IgD-negative memory B cell (primary cell): ENCODE measurements around the gene LEKR1. TPM values are rescaled to one million over a fixed set of nuclear protein-coding genes. Genes with fewer than 3 reads are reported as not detected.

Source experiments
- H3K27ac Mint-ChIP-seq, 3 donors: one replicate each; pipeline ENCODE4 v1.8.0; 2020 to 2022; ENCODE audit warnings: mild to moderate bottlenecking in 3 of 3, mixed read lengths in 3 of 3, moderate library complexity in 1 of 3
- H3K27me3 Mint-ChIP-seq: one replicate; pipeline ENCODE4 v1.8.0; 2021; ENCODE audit warnings: mixed read lengths
- H3K36me3 Mint-ChIP-seq: one replicate; pipeline ENCODE4 v1.8.0; 2020; ENCODE audit warnings: mild to moderate bottlenecking, mixed read lengths
- H3K4me1 Mint-ChIP-seq, 3 donors: one replicate each; pipeline ENCODE4 v1.8.0; 2020 to 2022; ENCODE audit warnings: mixed read lengths in 3 of 3, mild to moderate bottlenecking in 1 of 3
- H3K4me3 Mint-ChIP-seq, 4 donors: one replicate each; pipeline ENCODE4 v1.8.0; 2020 to 2022; ENCODE audit warnings: mild to moderate bottlenecking in 4 of 4, mixed read lengths in 4 of 4, moderate library complexity in 3 of 4
- H3K9me3 Mint-ChIP-seq, 3 donors: one replicate each; pipeline ENCODE4 v1.8.0; 2020 to 2021; ENCODE audit warnings: mixed read lengths in 3 of 3, mild to moderate bottlenecking in 1 of 3
- polyA plus RNA-seq: library from polyadenylated mRNA; unstranded; fragments of 300-500 nt; fragmentation: Illumina TruSeq; gene quantifications from one replicate; pipeline ENCODE4 v1.2.3, GENCODE V29; 2021

LEKR1 gene
- polyA plus RNA-seq, 1 donor from 2014 or later, result 0.93 TPM

DNA sequence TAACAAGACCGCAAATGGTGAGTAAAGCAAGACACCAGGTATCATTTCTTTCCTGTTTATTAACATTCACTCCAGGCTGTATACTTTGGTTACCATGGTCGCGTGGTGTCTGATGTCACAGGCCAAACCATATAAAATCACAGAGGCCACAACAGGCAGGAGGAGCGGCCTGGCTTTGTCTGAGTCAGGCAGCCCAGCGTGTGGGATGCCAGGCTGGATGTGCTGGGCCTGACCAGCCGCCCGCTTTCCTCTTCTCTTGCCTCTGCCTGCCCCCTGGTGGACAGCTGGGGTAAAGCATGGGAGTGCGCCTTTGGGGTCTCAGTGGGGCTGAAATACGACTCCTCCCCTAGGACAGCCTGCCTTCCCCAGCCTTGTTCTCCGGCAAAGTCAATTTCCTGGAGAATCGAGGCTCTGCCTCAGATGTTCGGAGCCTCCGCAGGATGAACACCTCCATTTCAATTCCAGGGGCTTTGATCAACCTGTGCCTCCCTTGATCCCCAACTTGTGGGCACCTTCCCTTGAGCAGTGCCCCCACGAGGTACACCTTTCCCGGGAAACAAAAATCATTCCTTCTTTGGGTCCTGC is 255.6 kb downstream of the LEKR1 start:
- Mint-ChIP-seq H3K27me3 (peaks cover 3% of the 10 kb centered on the region), H3K36me3 (no peaks in the 10 kb centered on the region), H3K4me3 (peak overlapping the region in 2 of 4 donors; percentile 40 to 53), H3K9me3 (no peaks in the 10 kb centered on the region), H3K4me1 (peaks cover 3 to 10% (median 9%) of the 10 kb centered on the region in 3 donors), H3K27ac (peak overlapping the region; percentile 39 to 48 (median 41))

DNA sequence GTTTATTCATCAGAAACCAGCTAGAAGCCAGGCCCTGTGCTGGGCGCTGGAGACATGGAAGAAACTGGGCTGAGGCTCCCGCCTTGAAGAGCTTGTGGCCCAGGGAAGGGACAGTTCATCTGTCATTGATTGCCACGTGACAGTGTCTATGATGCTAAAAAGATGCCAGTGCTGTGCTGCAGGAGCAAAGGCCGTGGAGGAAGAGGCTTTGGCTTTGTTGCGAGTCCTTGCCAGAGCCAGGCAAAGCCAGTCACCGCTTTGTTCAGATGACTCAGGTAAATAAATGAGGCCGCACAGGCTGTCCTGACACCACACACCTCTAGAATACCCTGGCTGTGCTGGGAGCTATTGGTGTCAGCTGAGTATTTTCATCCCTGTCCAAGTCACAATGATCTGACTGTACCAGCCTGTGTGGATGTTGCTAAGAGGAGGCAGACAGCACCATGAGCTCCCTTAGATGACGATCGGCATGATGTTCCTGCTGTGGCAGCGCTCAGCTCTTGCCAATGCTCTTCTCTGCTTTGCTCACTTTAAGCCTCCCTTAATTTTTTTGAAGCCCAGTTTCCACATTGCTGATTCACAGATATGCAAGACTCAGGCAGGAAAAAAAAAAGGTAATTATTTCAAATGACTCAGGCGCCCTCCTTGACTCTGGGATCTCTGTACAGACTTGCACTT is 256.3 kb downstream of the LEKR1 start:
- H3K27ac Mint-ChIP-seq, result peak overlapping the region in 1 of 3 donors; percentile 39
- H3K36me3 Mint-ChIP-seq, result no peaks in the 10 kb centered on the region
- H3K27me3 Mint-ChIP-seq, result peaks cover 4% of the 10 kb centered on the region
- H3K4me1 Mint-ChIP-seq, result peaks cover 3 to 10% (median 9%) of the 10 kb centered on the region in 3 donors
- peak overlapping the region in 1 of 4 donors; percentile 59 for H3K4me3 Mint-ChIP-seq
- no peaks in the 10 kb centered on the region for H3K9me3 Mint-ChIP-seq

DNA sequence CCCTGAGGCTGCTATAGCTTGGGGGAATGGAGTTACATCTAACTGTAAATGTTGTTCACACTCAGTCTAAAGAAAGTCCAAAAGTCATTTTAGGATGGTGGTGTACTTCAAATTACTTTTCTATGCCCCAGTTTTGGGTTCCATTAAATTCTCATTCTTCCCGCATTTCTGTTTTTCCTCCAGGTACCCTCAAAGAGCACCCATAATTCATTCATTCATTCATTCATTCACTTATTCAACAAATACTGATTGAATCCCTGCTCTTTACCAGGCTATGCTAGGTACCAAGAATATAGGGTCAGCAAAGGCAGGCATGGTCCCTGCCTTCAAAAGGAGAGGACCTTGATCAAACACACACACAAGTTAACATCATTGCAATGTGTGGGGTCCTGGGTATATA is 257.7 kb downstream of the LEKR1 start:
- no peak overlapping the region for H3K4me3 Mint-ChIP-seq
- peaks cover 4 to 13% (median 9%) of the 10 kb centered on the region in 3 donors for H3K4me1 Mint-ChIP-seq
- H3K27me3 Mint-ChIP-seq, result peaks cover 4% of the 10 kb centered on the region
- H3K36me3 Mint-ChIP-seq, result no peaks in the 10 kb centered on the region
- no peaks in the 10 kb centered on the region for H3K9me3 Mint-ChIP-seq
- no peak overlapping the region for H3K27ac Mint-ChIP-seq

DNA sequence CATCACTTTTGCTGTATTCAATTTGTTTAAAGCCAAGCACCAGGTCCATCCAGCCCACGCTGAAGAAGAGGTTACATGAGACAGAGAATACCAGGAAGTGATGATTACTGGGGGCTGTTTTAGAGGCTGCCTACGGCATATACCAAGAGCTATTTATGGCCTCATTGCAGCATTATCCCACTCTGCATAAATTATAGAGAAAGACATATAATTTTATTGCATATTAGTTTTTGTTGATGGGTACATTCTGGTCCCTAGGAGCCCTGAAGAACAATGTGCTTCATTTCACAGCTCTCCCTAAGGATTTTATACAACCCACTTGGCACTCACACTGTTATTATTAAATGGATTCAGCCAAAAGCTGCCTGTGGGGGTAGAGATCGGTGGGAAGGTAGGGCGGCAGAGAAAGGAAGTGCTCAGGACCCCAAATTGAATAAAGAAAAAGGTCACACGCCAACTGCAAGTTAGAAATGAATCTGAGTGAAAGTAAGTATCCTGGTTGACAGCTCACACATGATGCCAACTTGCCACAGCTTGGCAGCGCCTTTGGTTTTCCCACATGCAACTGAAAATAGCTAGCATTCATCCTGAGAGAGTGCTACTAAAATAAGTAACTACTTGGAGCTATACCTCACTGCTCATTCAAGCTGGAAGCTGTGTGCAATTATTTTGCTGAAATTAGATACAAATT is 260.1 kb downstream of the LEKR1 start:
- Mint-ChIP-seq H3K36me3 (peaks cover 3% of the 10 kb centered on the region), H3K9me3 (no peaks in the 10 kb centered on the region), H3K27ac (peak overlapping the region in 1 of 3 donors; percentile 27), H3K27me3 (peaks cover 4% of the 10 kb centered on the region), H3K4me3 (peak overlapping the region in 1 of 4 donors; percentile 87), H3K4me1 (peaks cover 21 to 26% (median 23%) of the 10 kb centered on the region in 3 donors)

DNA sequence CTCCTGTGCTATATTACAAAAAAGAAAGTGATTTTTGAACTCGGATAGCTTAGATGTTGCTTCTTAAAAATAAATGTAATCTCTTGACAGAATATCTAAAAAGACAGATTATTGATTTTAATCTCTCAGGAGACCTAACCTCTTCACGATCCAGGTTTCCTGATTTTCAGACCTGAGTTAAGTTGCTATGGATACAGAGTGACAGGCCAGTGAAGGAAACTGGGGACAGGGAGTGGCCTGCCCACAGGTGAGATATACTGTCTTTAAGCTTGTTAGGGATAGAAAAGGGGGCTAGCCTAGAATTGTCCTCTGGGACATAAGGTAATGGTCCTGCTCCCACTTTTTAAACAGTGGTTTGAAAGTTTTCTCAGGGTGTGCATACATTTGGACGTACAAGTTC is 260.6 kb downstream of the LEKR1 start:
- Mint-ChIP-seq H3K27me3 (peaks cover 4% of the 10 kb centered on the region), H3K36me3 (peaks cover 3% of the 10 kb centered on the region), H3K27ac (peak overlapping the region in 1 of 3 donors; percentile 27), H3K9me3 (no peaks in the 10 kb centered on the region), H3K4me1 (peaks cover 17 to 21% (median 21%) of the 10 kb centered on the region in 3 donors), H3K4me3 (peak overlapping the region in 2 of 4 donors; percentile 52 to 87)

DNA sequence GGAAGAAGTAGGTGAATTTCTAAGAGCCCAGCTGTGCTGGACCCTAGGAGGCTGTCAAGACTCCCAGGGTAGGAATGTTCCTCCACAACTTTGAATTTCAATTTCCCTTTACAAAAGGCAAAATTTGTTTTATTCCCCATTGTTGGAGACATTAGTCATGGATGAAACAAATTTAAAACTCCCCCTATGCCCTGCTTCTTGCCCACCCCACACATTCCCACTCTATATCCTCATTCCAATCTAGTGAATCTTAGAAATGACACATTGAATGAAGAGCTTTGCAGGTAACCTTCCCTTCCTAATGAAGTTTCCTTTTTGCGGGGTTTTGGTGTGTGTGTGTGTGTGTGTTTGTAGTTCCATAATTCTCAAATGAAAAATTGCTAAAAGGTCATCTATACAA is 261.2 kb downstream of the LEKR1 start:
- peaks cover 3% of the 10 kb centered on the region for H3K36me3 Mint-ChIP-seq
- peak overlapping the region in 2 of 4 donors; percentile 44 to 87 for H3K4me3 Mint-ChIP-seq
- H3K4me1 Mint-ChIP-seq, result peaks cover 14 to 21% (median 18%) of the 10 kb centered on the region in 3 donors

DNA sequence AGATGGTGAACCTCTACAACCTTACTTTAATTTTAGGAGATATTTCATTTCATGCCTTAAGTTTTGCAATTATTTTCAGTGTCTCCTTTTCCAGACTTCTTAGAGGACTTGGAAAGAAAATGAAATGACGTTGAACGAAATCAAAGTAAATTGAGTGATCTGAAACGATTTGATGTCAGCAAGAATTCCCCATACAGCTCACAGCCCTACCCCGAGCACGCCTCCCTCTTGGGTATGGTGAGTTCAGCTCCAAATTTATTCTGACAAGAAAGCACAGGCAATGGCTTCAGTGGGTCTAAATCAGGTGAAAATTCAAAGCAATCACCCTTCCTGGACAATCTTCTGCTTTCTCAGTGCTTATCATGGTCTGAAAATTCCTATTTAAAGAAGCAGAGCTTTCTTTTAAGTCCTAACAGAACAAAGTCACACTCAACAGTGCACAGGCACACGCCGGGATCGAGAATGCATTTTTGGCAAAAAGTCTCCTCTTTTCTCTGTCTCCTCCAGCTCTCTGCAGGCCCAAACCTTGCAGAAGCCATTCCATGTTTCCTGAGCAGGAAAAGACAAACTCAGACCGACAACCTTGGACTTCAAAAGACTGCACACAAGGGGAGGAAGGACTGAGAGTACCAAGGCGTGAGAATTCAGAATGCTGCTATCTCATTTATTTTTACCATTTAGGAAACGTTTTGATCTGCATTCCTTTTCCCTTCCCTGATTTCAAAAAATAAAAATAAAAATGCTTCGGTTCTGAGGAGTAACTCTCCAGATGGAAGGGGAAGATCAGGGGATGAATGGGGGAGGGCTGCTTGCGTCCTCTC is 261.8 kb downstream of the LEKR1 start:
- Mint-ChIP-seq H3K4me1 (peaks cover 14 to 21% (median 18%) of the 10 kb centered on the region in 3 donors), H3K36me3 (peaks cover 3% of the 10 kb centered on the region), H3K27ac (peak overlapping the region; percentile 20 to 100 (median 95)), H3K9me3 (no peaks in the 10 kb centered on the region), H3K4me3 (peak overlapping the region; percentile 87 to 96 (median 92)), H3K27me3 (peaks cover 4% of the 10 kb centered on the region)

More for the DNA sequence above, 261.2 kb downstream of the LEKR1 start:
- Mint-ChIP-seq H3K27me3 (peaks cover 4% of the 10 kb centered on the region), H3K9me3 (no peaks in the 10 kb centered on the region), H3K27ac (peak overlapping the region in 1 of 3 donors; percentile 95)

DNA sequence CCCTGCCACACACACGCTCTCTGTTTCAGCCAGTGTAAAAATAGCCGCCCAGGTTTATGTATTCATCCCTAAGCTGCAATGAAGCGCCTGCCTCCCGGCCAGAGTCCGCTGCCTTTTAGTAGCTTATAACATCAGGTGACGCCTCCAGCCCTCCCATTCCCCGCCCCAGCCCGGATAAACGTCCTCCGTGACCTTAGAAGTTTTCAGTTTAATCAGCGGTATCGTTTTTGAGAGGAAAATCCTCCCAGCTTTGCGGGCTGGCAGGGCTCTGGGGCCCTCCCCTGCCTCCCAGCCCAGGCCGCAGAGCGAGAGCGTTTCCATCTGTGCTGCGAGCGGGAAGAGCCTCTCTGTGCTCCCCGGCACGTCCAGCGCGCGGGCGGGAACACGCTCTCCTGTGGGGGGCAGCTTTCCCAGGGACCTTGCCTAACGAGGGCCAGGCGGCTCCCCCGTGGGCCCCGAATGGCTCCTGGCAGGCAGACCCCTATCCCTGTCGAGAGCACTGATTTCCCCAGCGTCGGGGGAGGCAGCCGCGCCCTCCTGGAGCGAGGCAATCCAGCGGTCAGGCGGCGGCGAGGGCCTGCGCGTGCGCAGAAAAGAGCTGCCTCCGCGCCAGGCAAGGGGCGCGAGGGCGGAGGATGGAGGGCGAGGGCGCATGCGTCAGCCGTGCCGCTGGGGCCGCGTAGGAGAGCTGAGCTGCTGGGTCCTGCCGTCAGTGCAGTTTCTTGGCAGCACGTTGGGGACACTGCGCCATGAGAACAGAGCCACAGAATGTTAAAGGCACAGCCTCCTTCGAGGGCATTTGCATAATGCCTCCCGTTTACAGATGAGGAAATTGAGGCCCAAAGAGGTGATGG is 262.7 kb downstream of the LEKR1 start:
- peaks cover 4% of the 10 kb centered on the region for H3K27me3 Mint-ChIP-seq
- peaks cover 14 to 21% (median 18%) of the 10 kb centered on the region in 3 donors for H3K4me1 Mint-ChIP-seq
- peak overlapping the region; percentile 92 to 100 (median 95) for H3K27ac Mint-ChIP-seq
- H3K4me3 Mint-ChIP-seq, result peak overlapping the region; percentile 87 to 96 (median 92)
- no peaks in the 10 kb centered on the region for H3K9me3 Mint-ChIP-seq
- H3K36me3 Mint-ChIP-seq, result peaks cover 3% of the 10 kb centered on the region

DNA sequence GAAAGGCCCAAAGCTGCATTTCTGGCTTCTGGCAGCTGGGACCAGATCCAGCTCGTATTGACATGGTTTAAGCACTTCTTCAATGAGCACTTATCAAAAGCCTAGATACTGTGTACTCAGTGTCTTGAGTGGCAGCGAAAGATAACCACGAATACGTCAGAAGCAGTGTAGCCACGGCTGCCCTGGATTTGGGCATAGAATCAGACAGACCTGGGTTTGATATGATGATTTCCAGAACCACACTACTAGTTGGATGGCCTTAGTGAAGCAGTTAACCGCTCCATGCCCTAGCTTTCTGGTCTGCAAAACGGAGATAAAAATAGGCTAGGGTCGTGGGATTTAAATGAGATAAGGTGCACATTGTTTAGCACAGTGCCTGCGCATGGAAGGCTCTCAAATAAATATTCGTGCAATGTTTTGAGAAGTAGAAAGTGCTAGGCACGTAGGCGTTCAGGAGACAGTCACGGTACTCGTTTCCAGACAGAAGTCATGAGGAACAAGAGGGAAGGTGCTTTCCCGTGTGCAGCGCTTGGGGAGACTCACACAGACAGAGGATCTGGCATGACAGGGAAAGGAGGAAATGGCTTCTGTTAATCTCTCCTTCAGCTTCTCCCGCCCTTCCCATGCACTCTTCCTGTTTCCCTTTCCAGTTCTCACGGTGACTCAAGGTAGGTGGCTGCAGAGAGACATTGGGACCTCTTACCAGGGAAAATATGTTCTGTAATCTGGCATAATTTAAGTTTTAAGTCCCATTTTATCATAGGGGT is 263.5 kb downstream of the LEKR1 start:
- H3K9me3 Mint-ChIP-seq, result no peaks in the 10 kb centered on the region
- peaks cover 4% of the 10 kb centered on the region for H3K27me3 Mint-ChIP-seq
- H3K4me3 Mint-ChIP-seq, result peak overlapping the region; percentile 87 to 96 (median 92)
- H3K36me3 Mint-ChIP-seq, result peaks cover 3% of the 10 kb centered on the region
- H3K4me1 Mint-ChIP-seq, result peaks cover 14 to 21% (median 18%) of the 10 kb centered on the region in 3 donors
- H3K27ac Mint-ChIP-seq, result peak overlapping the region; percentile 92 to 100 (median 95)

DNA sequence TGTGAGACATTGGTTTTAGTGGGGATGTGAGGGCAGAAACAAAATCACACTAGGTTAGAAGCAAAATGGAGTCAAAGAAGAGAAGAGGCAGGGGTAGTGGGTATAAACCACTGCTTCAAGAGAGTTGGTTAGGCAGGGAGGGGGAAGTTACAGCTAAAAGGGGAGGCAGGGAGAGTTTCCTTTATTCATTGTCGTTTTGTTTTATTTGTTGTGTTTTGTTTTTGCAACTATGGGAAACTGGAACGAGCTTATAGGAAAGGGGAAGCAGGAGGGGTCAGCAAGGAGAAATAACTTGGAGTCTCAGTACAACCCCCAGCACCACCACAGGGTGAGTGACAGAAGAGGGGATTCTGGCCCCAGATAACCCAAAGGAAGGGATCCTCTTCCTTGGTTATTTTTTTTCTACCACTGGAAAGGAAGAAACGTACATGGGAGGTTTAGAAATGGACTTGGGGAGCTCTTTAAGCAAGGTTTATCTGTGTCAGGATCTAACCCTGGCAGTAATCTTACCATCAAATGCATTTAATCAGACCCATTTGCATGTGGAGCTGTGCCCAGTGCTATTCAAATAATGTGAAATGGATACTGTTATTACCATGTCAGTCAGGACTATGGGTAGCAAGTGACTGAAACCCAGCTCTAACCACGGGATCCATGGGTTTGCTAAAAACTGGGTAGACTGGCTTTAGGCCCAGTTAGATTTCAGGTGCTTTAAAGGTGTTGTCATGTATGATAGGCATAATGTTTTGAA is 265.1 kb downstream of the LEKR1 start:
- peaks cover 4% of the 10 kb centered on the region for H3K27me3 Mint-ChIP-seq
- H3K4me3 Mint-ChIP-seq, result no peak overlapping the region
- peaks cover 14 to 21% (median 18%) of the 10 kb centered on the region in 3 donors for H3K4me1 Mint-ChIP-seq
- no peaks in the 10 kb centered on the region for H3K9me3 Mint-ChIP-seq
- peak overlapping the region in 1 of 3 donors; percentile 100 for H3K27ac Mint-ChIP-seq
- peaks cover 3% of the 10 kb centered on the region for H3K36me3 Mint-ChIP-seq

DNA sequence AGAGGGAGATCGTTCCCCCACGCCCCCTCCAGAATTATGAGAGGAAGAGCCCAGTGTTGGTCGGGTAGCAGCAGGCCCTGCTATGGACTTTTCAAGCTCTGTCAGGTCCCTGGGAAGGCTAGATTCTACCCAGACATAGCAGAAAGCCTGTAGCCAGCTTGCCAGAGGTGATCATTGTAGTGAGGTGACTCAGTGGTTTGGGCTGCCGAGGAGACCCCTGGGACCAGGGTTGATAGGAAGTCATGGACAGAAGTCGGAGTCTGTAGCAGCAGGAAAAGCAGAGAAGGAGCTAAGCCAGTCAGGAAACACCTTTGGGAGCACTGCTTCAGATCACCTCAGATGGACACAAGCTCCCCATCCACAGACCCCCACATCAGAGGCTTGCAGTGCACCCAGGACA is 266.1 kb downstream of the LEKR1 start:
- H3K9me3 Mint-ChIP-seq, result no peaks in the 10 kb centered on the region
- peaks cover 14 to 21% (median 18%) of the 10 kb centered on the region in 3 donors for H3K4me1 Mint-ChIP-seq
- H3K27ac Mint-ChIP-seq, result peak overlapping the region in 1 of 3 donors; percentile 62
- H3K4me3 Mint-ChIP-seq, result no peak overlapping the region
- no peaks in the 10 kb centered on the region for H3K27me3 Mint-ChIP-seq
- peaks cover 3% of the 10 kb centered on the region for H3K36me3 Mint-ChIP-seq

DNA sequence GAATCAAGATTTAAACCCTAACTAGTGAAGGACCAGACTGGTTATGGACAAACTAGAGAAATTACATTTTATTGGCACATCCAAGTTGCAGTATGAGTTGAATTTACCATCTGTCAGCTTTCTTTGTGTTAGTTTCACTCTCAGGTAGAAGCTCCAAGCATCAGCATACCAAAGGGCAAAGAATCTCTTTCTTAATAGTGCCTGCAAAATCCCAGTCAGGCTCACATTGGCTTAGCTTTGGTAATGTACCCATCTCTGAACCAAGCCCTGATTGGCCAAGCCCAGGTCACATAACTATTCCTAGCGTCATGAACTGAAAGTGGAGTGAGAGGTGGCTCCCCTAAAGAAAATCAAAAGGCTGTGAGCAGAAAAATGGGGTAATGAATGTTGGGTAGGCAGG is 266.9 kb downstream of the LEKR1 start:
- no peaks in the 10 kb centered on the region for H3K27me3 Mint-ChIP-seq
- peaks cover 14 to 17% (median 15%) of the 10 kb centered on the region in 3 donors for H3K4me1 Mint-ChIP-seq
- no peak overlapping the region for H3K4me3 Mint-ChIP-seq
- H3K9me3 Mint-ChIP-seq, result no peaks in the 10 kb centered on the region
- H3K27ac Mint-ChIP-seq, result no peak overlapping the region
- H3K36me3 Mint-ChIP-seq, result peaks cover 3% of the 10 kb centered on the region

DNA sequence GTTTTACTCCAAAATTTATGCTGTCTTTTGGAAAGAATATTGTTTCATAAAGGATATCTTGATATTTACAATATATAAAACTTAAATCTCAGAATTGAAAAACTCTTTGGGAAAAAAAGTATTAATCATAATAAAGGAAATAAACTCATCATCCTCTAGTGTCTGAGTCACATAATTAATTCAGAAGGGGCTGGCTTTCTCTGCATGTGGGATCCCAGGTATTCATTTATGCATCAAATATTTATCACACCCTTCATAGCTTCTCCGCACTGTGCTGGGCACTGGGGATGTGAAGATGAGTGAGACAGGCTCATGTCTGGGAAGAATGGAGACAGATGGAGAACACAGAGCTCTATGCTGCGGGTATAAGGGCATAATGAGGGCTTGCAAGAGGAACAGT is 268.1 kb downstream of the LEKR1 start:
- Mint-ChIP-seq H3K4me1 (peaks cover 12 to 14% (median 12%) of the 10 kb centered on the region in 3 donors), H3K4me3 (no peak overlapping the region), H3K27ac (no peak overlapping the region), H3K36me3 (peaks cover 3% of the 10 kb centered on the region), H3K9me3 (no peaks in the 10 kb centered on the region), H3K27me3 (no peaks in the 10 kb centered on the region)
